Amniotic epithelial cell (primary cell): ENCODE data around the gene SCN10A.

Experiments
- DNase-seq: peaks from one replicate; pipeline ENCODE4 v3.0.0-alpha.2; 2010; ENCODE audit warnings: low read depth

Gene SCN10A

GRCh38 chr3:38720465-38720864 is 95.6 kb downstream of the SCN10A start:
- no peak for DNase-seq

DNA sequence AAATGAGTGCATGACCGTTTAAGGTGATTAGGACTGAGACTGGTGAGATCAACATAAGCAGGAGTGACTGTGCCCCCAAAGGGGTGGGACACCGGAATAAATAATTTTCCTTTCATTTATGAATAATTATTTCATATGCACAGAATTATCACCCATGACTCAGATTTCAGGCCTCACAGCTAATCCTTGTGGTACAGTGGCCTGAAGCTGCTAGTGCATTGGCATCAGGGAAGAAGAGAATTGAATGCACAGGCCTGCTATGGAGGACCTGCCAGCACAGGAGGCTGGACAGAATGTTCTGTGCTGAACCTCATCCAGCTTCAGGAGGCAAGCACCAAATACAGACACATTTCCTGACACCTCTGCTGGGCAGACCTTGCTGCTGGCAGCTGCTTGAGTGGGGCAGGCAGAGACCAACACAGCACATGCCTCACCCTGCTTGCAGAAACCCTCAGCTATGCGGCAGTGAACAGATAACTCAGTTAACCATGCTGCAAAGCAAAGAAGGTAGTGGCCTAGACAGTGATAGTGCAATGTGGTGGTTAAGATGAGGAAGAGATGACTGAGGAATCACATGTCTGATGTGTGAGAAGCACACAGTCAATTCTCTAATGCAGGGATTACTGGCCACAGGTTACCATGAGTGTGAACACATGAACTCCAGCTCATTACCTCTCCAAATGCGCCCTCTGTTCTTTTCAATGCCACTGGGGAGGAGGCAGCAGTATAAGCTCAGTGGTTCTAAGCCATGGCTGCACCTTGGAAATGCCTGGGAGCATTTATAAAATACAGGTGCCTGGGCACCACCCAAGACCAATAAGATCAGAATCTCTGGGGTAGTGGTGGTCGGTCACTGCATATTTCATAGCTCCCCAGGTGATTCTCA is 98.4 kb downstream of the SCN10A start:
- DNase-seq = peak; percentile 17

GRCh38 chr3:38713121-38713520 is 102.9 kb downstream of the SCN10A start:
- peak; percentile 41 for DNase-seq

- DNase-seq = no peak
Observed at GRCh38 chr3:38711321-38711720, 104.7 kb downstream of the SCN10A start.

- DNase-seq = no peak
Observed at GRCh38 chr3:38707730-38708129, 108.3 kb downstream of the SCN10A start.

- DNase-seq = no peak
Observed at GRCh38 chr3:38706961-38707360, 109.1 kb downstream of the SCN10A start.

DNA sequence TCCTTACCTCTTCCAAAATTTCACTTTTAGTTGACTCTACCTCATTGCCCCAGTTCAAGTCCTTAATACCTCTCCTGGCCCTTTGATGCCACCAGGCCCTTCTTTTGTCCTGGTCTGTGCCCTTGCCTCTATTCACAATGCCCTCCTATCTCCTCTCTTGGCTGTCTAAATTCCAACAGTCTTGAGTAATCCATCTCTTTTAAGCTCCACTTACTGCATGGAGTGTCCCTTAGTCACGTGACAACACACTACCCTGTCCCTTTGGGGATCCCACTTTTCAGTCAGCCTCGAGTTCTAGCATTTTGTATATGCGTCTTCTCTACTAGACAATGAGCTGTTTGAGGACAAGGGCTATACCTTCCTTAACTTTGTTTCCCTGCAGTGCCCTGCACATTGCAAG is 113.8 kb downstream of the SCN10A start:
- DNase-seq = no peak

- no peak for DNase-seq
Observed at GRCh38 chr3:38698760-38699159, 117.3 kb downstream of the SCN10A start.

- no peak for DNase-seq
Observed at GRCh38 chr3:38698061-38698460, 118.0 kb downstream of the SCN10A start.

DNA sequence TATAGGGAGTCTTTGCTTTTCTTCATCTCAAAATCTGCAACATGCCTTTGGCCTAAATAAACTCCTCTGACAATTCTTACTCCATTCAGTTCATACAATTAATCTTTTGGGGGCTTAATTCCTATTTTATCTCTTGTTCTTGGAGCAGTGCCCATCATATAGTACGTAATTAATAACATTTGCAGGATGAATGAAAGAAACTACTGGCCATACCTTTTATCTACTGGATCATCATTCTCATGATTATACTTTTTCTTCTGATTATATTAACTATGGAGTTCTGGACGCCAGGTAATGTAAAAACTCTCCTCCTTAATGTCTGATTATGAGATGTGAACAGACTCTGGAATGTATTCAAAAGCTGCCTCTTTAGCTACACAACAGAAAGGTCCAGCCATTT is 120.0 kb downstream of the SCN10A start:
- no peak for DNase-seq

GRCh38 chr3:38690185-38690584 is 125.8 kb downstream of the SCN10A start:
- no peak for DNase-seq

DNA sequence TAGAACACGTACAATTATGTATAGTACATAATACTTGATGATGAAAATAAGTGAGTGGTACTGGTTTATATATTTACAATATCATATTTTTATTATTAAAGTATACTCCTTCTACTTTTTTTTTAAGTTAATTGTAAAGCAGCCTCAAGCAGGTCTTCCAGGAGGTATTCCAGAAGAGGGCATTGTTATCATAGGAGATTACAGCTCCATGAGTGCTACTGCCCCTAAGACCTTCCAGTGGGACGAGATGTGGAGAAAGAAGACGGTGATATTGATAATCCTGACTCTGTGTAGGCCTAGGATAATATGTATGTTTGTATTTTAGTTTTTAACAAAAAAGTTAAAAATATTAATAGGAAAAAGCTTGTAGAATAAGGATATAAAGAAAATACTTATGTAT is 126.2 kb downstream of the SCN10A start:
- no peak for DNase-seq

DNA sequence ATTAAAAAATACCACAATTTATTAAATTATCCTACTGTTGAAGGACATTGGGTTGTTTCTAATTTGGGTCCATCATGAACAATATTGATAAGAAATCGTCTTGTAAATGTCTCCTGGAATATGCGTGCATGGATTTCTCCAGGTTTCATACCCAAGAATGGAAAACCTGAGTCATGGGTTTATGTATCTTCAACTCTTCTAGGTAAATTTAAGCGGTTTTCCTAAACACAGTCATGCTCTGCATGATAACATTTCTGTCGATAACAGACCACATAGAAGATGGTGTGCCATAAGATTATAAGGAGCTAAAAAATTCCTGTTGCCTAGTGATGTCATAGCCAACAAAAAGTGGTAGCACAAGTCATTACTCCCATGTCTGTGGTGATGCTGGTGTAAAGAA is 126.7 kb downstream of the SCN10A start:
- DNase-seq = no peak

GRCh38 chr3:38687321-38687720 is 128.7 kb downstream of the SCN10A start:
- DNase-seq = no peak

- no peak for DNase-seq
Observed at GRCh38 chr3:38684546-38684945, 131.5 kb downstream of the SCN10A start.

GRCh38 chr3:38669668-38670067 is 146.3 kb downstream of the SCN10A start:
- no peak for DNase-seq

- peak; percentile 45 for DNase-seq
Observed at GRCh38 chr3:38662544-38662943, 153.5 kb downstream of the SCN10A start.

GRCh38 chr3:38658841-38659240 is 157.2 kb downstream of the SCN10A start:
- DNase-seq = no peak

GRCh38 chr3:38657369-38657768 is 158.6 kb downstream of the SCN10A start:
- no peak for DNase-seq

- peak; percentile 39 for DNase-seq
Observed at GRCh38 chr3:38655708-38656300, 160.2 kb downstream of the SCN10A start.

DNA sequence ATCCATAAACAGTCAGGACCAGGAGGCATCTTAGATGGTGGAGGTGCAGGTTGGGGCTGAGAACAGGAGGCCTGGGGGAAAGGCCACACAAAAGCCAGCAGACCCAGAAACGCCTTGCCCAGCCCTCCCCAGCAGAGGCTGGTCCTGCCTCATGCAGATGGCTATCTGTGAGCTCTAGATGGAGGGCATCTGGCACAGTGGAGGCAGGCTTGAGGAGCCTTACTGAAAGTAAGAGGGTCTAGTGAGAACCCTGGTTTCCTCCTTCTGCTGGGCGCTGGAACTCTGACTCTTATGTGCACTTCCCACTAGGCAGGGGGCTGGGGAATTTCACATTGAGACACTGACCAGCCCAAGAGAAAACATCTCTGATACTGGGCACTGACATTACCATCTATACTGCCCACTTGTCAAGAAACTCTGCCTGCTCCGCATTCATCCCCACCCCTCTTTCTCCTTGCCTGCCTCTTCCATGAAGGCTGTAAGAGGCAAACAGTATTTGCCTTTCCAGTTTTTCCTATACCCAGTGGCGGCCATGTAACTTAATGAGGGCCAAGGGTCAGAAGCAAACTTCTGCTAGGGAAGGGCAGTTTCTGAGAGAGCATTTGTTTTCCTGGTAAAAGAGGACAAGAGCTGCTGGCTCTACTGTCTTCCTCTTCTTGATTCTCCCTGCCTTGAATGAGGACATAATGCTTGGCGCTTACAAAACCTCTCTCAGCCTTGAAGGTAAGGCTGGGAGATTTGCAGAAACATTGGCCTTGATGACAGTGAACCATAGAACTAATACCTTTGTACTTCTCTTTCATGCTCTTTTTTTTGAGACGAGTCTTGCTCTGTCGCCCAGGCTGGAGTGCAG is 162.1 kb downstream of the SCN10A start:
- DNase-seq = no peak

DNA sequence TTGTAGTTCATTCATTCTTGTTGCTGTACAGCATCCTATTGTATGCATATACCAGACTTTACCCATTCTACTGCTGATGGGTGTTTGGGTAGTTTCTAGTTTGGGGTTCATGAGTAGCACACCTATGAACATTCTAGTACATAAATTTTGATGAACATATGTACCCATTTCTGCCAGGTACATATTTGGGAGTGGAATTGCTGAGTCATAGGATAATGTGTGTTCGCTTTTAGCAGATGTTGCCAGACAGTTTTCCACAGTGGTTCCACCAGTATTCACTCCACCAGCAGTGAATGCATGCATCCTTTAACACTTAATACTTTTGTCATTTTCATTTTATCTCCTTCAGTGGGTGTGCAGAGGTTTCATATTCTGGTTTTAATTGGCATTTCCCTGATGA is 163.1 kb downstream of the SCN10A start:
- DNase-seq = no peak
